Muscle of arm (tissue), 14 donors: ENCODE data around the gene OR56A1. TPM values are rescaled to one million over a fixed set of nuclear protein-coding genes. Genes with fewer than 3 reads are reported as not detected.
"Not testable (repeated sequence)": the region's sequence is repeated elsewhere in the genome, so short reads cannot be mapped to it uniquely, and the experiment has no call there.

Experiments
- DNase-seq: peaks from one replicate; pipeline ENCODE4 v3.0.0-alpha.2; 2013
- long read RNA-seq, 11 donors: transcript quantifications; one replicate each; lab custom pipeline, GENCODE V29; 2026
- polyA plus RNA-seq, 12 donors: library from polyadenylated mRNA; unstranded; fragments of 120-200 nt; gene quantifications; one replicate each; pipeline ENCODE4 v1.2.1, GENCODE V29; 2013; ENCODE audit not compliant: insufficient read length in 12 of 12

Gene OR56A1, protein sequence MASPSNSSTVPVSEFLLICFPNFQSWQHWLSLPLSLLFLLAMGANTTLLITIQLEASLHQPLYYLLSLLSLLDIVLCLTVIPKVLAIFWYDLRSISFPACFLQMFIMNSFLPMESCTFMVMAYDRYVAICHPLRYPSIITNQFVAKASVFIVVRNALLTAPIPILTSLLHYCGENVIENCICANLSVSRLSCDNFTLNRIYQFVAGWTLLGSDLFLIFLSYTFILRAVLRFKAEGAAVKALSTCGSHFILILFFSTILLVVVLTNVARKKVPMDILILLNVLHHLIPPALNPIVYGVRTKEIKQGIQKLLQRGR
- polyA plus RNA-seq = not detected
- long read RNA-seq, donor 1 = 0 reads
- long read RNA-seq, donor 2 = 0 reads
- long read RNA-seq, donor 3 = 0 reads
- long read RNA-seq, donor 4 = 0 reads
- long read RNA-seq, donor 5 = 0 reads
- long read RNA-seq, donor 6 = 0 reads
- long read RNA-seq, donor 7 = 0 reads
- long read RNA-seq, donor 8 = 0 reads
- long read RNA-seq, donor 9 = 0 reads
- long read RNA-seq, donor 10 = 0 reads
- long read RNA-seq, donor 11 = 0 reads

DNA sequence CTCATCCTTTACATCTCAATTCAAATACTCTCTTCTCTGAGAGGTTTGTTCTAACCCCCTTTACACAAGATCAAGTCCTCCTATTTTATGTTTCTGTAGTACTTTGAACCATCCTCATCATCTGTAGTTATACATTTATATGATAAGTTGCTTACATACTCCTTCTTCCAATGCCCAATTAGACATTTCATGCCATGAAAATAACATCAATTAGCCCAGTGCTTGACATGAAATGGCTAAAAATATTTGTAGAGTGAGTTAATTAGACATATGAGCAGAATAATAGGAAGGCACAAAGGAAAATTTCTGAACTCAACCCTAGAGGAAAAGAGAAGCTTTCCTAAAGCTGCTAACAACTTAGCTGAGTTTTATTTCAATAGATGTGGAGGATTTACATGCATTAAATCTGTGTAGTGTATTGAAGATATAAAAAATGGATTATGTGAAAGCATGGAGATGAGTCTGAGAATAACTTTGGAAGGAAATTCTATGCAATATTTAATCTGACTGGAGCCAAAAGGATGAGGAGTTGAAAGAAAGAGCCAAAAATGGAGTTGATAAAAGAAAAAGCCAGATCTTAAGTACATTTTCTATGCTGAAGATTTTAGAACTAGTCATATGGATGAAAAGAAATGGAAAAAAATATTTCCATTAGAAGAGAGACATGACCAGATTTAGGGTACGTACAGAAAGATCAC lies at the start of gene OR56A1:
OR56A1 (minus strand) TSS at position 51 of the 698 bp plus-strand sequence. CDS start 3,066 bp downstream, outside the sequence.
- DNase-seq = no peak

DNA sequence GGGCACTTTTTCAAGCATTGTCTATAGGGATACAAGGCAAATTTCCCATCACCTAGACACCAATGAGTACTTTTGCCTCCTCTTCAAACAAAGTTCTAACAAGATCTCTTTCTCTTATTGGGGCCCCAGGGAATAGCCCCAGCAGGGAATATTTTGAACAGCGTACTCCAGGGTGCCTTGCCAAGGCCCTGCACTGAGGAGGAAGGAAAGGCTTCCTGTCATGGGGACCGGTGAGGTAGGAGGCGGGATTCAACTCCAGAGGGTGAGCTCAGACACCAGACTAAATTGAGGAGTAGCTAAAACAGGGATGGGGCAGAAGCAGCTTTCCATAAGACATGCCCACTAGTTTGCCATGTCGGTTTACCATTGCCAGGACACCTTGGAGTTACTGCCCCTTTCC lies 48.9 kb upstream of the OR56A1 start:
- DNase-seq = no peak

- DNase-seq = no peak
These were observed 47.2 kb upstream of the OR56A1 start for GRCh38 chr11:6077723-6078122.

- DNase-seq = not testable (repeated sequence)
These were observed 45.9 kb upstream of the OR56A1 start for GRCh38 chr11:6076443-6076842.

- DNase-seq = no peak
These were observed 36.9 kb upstream of the OR56A1 start for GRCh38 chr11:6067502-6067901.

GRCh38 chr11:6062691-6063358 lies 32.3 kb upstream of the OR56A1 start:
- DNase-seq = no peak

- DNase-seq = no peak
These were observed 30.9 kb upstream of the OR56A1 start for GRCh38 chr11:6061475-6061874.

DNA sequence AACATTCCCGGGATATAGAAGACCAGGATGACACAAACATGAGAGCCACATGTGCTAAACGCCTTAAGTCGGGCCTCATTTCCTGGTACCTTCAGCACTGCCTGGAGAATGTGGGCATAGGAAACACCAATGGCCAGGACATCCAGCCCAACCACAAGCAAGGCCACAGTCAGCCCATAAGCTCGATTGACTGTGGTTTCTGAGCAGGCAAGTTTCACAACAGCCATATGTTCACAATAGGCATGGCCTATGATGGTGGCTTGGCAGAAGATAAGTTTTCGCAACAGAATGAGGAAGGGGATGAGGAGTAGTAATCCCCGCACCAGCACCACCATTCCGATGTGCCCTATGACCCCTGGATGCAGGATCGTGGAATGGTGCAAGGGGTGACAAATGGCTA lies 26.9 kb upstream of the OR56A1 start:
- DNase-seq = no peak

DNA sequence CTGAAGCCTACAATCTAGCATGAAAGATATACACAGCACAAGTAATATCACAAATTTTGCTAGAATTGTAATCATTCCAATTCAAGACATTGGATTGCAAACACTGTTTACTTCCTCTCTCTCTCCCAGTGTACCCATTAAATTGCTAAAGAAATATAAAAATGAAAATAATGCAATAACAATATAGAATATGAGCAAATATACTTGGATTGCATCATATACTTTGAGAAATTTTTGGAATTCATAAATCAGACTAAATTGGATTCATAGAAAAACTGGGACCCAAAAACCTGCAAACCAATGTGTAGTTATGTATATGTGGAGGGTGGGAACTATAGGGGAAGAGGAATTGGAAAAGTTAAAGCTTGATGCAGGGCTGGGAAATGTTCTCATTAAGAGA lies 25.0 kb upstream of the OR56A1 start:
- no peak for DNase-seq

- DNase-seq = no peak
These were observed 21.8 kb upstream of the OR56A1 start for GRCh38 chr11:6052374-6052773.

GRCh38 chr11:6040874-6041273 lies 10.3 kb upstream of the OR56A1 start:
- DNase-seq = no peak

GRCh38 chr11:6027501-6027900 lies 3.1 kb downstream of the OR56A1 start:
- DNase-seq = no peak

DNA sequence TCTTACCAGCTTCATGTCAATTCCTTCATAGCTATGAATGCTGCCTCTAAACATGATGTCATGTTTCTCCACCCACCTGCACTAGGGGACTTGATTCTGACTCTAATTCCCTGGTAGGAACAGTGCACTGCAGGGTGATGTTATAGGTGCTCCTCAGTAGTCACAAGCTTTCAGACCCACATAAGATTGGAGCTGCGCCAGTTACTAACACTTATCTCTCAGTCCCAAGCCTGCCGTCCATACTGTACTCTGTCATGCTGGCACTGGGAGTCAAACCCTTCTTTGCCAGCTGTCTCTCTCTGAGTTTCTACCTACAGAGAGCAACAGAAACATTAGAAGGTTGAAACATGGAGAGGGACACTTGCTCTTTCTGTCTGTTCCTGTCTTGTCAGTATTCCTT lies 5.5 kb downstream of the OR56A1 start:
- DNase-seq = no peak

GRCh38 chr11:6022956-6023355 lies 7.6 kb downstream of the OR56A1 start:
- peak; percentile 1 for DNase-seq

DNA sequence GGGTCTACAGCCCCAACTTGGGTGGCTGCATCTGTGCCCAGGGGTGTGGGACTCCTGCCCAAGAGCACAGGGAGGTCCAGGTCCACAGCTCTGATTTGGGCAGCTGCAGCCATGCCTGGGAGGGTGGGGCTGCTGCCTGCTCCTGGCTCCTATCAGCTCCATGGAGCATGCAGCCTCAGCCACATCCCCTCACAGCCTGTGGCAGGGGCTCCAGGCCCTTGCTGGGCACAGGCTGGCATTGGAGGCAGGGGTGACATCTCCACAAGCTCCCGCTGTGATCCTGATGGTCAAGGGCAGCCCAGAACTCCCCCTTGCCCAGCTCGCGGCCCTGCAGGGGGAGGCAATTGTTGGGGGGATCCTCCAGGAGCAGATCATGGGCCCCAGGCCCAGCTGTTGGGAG lies 17.5 kb downstream of the OR56A1 start:
- DNase-seq = no peak

- no peak for DNase-seq
These were observed 18.4 kb downstream of the OR56A1 start for GRCh38 chr11:6012035-6012668.

DNA sequence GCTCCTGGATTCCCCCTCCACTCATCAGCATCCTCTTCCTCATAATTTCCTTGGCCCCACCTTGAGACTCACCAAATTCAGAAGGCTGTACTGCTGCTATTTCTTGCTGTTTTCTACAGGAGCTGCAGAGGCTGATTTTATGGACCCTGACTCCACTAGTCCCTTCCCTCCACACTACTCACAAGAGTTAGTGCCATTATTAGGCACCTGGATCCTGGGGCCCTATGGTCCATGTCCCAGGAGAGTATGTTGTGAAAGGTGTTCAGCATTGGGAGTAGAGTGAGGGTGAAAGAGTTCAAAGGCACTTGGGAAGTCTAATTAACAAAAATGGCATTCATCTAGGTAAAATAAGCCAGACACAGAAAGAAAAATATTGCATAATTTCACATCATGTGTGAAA lies 23.7 kb downstream of the OR56A1 start, which contains the start of gene OR56A4:
OR56A4 (minus strand) TSS at position 101 of the 400 bp plus-strand sequence. CDS start 3,954 bp downstream, outside the sequence.
- DNase-seq = no peak

DNA sequence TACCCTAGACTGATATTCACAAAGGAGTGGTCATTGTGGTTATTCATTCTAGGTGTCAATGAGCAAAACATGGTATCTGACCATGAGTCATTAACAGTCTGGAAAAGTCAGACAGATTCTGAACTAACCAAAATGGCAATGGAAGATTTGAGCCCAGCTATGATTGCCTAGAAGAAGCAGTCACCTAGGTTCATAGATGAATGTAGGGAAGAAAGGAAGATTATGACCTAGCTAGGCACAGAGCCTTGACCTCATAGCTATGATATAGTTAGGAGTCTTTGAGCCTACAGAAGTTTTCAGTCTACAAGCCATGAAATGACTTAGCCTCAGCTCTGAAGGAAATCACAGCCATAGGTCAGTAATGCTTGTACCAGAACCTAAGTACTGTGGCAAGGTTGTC lies 24.2 kb downstream of the OR56A1 start:
- no peak for DNase-seq

DNA sequence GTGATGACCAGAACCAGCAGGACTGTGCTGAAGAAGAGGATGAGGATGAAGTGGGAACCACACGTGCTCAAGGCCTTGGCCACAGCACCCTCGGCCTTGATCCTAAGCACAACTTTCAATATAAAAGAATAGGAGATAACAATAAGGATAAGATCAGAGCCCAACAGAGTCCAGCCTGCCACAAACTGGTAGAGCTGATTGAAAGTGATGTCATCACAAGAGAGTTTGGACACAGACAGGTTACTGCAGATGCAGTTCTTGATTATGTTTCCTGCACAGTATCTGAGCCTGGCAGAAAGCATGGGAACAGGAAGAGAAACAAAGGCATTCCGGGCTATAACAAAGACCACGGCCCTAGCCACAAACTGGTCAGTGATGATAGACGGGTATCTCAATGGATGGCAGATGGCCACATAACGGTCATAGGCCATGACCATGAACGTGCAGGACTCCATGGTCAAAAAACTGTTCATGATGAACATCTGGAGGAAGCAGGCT lies 28.3 kb downstream of the OR56A1 start:
- DNase-seq = no peak

DNA sequence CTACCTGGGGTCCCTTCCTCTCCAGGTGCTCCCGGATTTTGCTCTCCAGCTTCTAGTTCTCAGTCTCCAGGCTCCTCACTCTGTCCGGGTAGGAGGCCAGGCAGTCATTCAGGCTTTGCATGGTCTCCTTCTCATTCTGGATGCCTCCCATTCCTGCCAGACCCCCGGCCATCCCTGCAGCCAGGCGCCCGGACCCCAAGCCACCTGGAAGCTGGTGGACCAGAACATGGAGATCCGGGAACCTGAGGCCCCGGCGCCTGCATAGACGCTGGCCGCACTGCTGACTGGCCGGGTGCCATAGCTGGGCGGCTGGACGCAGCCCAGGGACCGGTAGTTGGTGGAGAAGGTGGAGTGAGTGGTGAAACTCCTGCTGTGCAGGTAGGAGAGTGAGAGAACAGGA lies 35.8 kb downstream of the OR56A1 start:
- DNase-seq = no peak

DNA sequence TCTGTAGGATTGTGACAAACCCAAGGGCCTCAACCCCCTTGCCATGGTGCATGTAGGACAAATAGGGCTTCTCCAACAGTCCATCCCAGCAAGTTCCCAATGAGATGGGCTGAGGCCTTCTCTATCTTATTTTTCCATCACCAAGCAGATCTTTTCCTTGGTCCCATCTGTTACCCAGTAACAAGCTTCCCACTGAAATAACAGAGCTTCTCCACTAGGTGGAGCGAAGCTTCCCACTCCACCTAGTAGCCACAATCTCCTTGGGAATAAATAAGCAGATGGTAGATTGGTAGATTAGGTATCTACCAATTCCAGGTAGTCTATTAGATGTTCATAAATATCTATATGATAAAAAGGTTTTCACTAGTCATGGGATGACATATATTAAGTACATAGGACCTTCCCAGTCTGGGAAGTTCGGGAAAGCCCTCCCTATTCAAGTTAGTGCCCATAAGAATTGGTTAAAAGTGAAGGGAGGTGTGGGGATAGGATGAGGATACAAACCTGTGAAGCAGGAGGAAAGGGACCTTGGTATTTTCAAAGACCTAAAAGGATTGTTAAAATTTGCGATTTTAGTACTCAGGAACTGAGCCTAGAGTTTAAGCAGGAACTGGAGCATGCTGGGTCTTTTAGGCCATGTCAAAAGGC lies 37.8 kb downstream of the OR56A1 start:
- no peak for DNase-seq
